H1 (cell line): ENCODE measurements around the gene ADAM19. TPM values are rescaled to one million over a fixed set of nuclear protein-coding genes. Genes with fewer than 3 reads are reported as not detected.

Experiments used
- CTCF ChIA-PET: fragments of 300-600 bp; sonication (Branson Sonifier 250); formaldehyde crosslinking; loops from one replicate; lab custom pipeline; 2021; ENCODE audit not compliant: partially characterized antibody; lab: Charles Lee
- POLR2A ChIA-PET: fragments of 300-600 bp; sonication (Branson Sonifier 250); formaldehyde crosslinking; loops from one replicate; lab custom pipeline; 2021; ENCODE audit warnings: inconsistent platforms; ENCODE audit not compliant: partially characterized antibody; lab: Charles Lee
- DNase-seq, 2 experiments: peaks; one replicate each; pipeline versions ENCODE4 v3.0.0 to v3.0.0-alpha.2; 2010 to 2022; ENCODE audit warnings: low spot score in 2 of 2, low read depth in 1 of 2, mixed read lengths in 1 of 2
- FAIRE-seq: peaks from 2 replicates; lab custom pipeline; 2011; peaks lifted over from hg19 to GRCh38; lab: Jason Lieb, UNC
- H2AFZ ChIP-seq: 2 replicates; pipeline ENCODE4 v1.8.1; 2012; ENCODE audit warnings: low read length, inconsistent platforms
- H2AK5ac ChIP-seq: 2 replicates; pipeline ENCODE4 v1.6.1; 2013; ENCODE audit warnings: low read depth, low read length
- H2BK120ac ChIP-seq: replicated peaks from 2 replicates; pipeline ENCODE3; 2013; ENCODE audit warnings: low read depth, low read length, inconsistent platforms
- H2BK12ac ChIP-seq: 2 replicates; pipeline ENCODE4 v1.6.1; 2013; ENCODE audit warnings: low read depth, low read length
- H2BK15ac ChIP-seq: 2 replicates; pipeline ENCODE4 v1.6.1; 2013; ENCODE audit warnings: low read length
- H2BK20ac ChIP-seq: 2 replicates; pipeline ENCODE4 v1.6.1; 2013; ENCODE audit warnings: low read length
- H2BK5ac ChIP-seq: 2 replicates; pipeline ENCODE4 v1.6.1; 2013; ENCODE audit warnings: low read depth, low read length
- H3K14ac ChIP-seq: 2 replicates; pipeline ENCODE4 v1.6.1; 2013; ENCODE audit warnings: inconsistent platforms; ENCODE audit not compliant: insufficient read length
- H3K18ac ChIP-seq: 2 replicates; pipeline ENCODE4 v1.6.1; 2013; ENCODE audit warnings: low read length; ENCODE audit errors: extremely low read depth
- H3K23ac ChIP-seq: 2 replicates; pipeline ENCODE4 v1.6.1; 2013; ENCODE audit warnings: inconsistent platforms; ENCODE audit not compliant: insufficient read length
- H3K23me2 ChIP-seq: 2 replicates; pipeline ENCODE4 v1.6.1; 2013; ENCODE audit warnings: low read depth, low read length
- H3K27ac ChIP-seq: 2 replicates; pipeline ENCODE4 v1.6.1; 2011; ENCODE audit warnings: low read depth, low read length, inconsistent platforms
- H3K27me3 ChIP-seq, 4 experiments: replicated peaks in 1 of 4; 1 replicate in 1 of 4; 2 replicates in 3 of 4; pipeline versions ENCODE4 v1.6.1 to v1.8.1; 2011 to 2013; ENCODE audit warnings: low read length in 3 of 4, mild to moderate bottlenecking in 3 of 4, inconsistent platforms in 2 of 4, mixed read lengths in 2 of 4, moderate library complexity in 1 of 4; ENCODE audit not compliant: control insufficient read depth in 3 of 4, insufficient read depth in 3 of 4; ENCODE audit errors: extremely low read depth in 1 of 4
- H3K36me3 ChIP-seq, 4 experiments: 2 replicates each; pipeline versions ENCODE4 v1.6.1 to v1.8.1; 2011 to 2013; ENCODE audit warnings: mild to moderate bottlenecking in 4 of 4, low read length in 3 of 4, moderate library complexity in 2 of 4, control low read depth in 1 of 4, inconsistent platforms in 1 of 4; ENCODE audit not compliant: insufficient read depth in 4 of 4, control insufficient read depth in 2 of 4
- H3K4ac ChIP-seq: replicated peaks from 2 replicates; pipeline ENCODE3; 2013; ENCODE audit warnings: low read length, low read depth, mixed read lengths, inconsistent platforms; ENCODE audit not compliant: insufficient read length
- H3K4me1 ChIP-seq, 4 experiments: replicated peaks in 1 of 4; 1 replicate in 1 of 4; 2 replicates in 3 of 4; pipeline versions ENCODE4 v1.6.1 to v1.8.1; 2011 to 2013; ENCODE audit warnings: low read length in 3 of 4, inconsistent platforms in 2 of 4, mixed read lengths in 1 of 4; ENCODE audit not compliant: insufficient read depth in 4 of 4, control insufficient read depth in 3 of 4
- H3K4me2 ChIP-seq, 2 experiments: 2 replicates each; pipeline versions ENCODE4 v1.6.1 to v1.8.1; 2011 to 2013; ENCODE audit warnings: low read depth in 2 of 2, low read length in 2 of 2, control low read depth in 1 of 2, inconsistent platforms in 1 of 2, mild to moderate bottlenecking in 1 of 2; ENCODE audit not compliant: insufficient read depth in 1 of 2
- H3K4me3 ChIP-seq, 4 experiments: fragments of 200-600, 300-600 bp in 1 of 4; sonication (generic), shearing (Covaris generic), sonication (Bioruptor Twin) in 1 of 4; 2 replicates each; pipeline versions ENCODE4 v1.5.1 to v1.8.1; 2011 to 2016; ENCODE audit warnings: low read length in 4 of 4, low read depth in 3 of 4, control low read depth in 2 of 4, inconsistent platforms in 2 of 4, mild to moderate bottlenecking in 2 of 4, mixed read lengths in 1 of 4, moderate library complexity in 1 of 4; ENCODE audit not compliant: insufficient read depth in 2 of 4; ENCODE audit errors: extremely low read depth in 1 of 4
- H3K56ac ChIP-seq: replicated peaks from 2 replicates; pipeline ENCODE3; 2013; ENCODE audit warnings: low read depth, mild to moderate bottlenecking, mixed read lengths, low read length, inconsistent platforms; ENCODE audit not compliant: insufficient read length
- H3K79me1 ChIP-seq: 2 replicates; pipeline ENCODE4 v1.6.1; 2013; ENCODE audit warnings: low read depth, low read length, control low read depth
- H3K79me2 ChIP-seq, 2 experiments: 2 replicates each; pipeline versions ENCODE4 v1.6.1 to v1.8.1; 2012 to 2013; ENCODE audit warnings: low read length in 2 of 2, mild to moderate bottlenecking in 2 of 2, inconsistent platforms in 1 of 2; ENCODE audit not compliant: insufficient read depth in 2 of 2, control insufficient read depth in 1 of 2
- H3K9ac ChIP-seq, 4 experiments: replicated peaks in 1 of 4; 1 replicate in 1 of 4; 2 replicates in 3 of 4; pipeline versions ENCODE4 v1.6.1 to v1.8.1; 2011 to 2013; ENCODE audit warnings: low read depth in 3 of 4, low read length in 3 of 4, control low read depth in 2 of 4, mild to moderate bottlenecking in 2 of 4, moderate library complexity in 2 of 4, inconsistent platforms in 1 of 4; ENCODE audit errors: extremely low read depth in 1 of 4
- H3K9me3 ChIP-seq, 2 experiments: 2 replicates each; pipeline versions ENCODE4 v1.6.1 to v1.8.1; 2012 to 2013; ENCODE audit warnings: mild to moderate bottlenecking in 2 of 2, moderate library complexity in 2 of 2, control low read depth in 1 of 2, inconsistent platforms in 1 of 2, low read depth in 1 of 2, low read length in 1 of 2, mixed read lengths in 1 of 2; ENCODE audit not compliant: insufficient read depth in 2 of 2
- H4K20me1 ChIP-seq, 2 experiments: replicated peaks in 1 of 2; 2 replicates each; pipeline versions ENCODE3 to v1.8.1; 2011 to 2013; ENCODE audit warnings: inconsistent platforms in 2 of 2, low read length in 2 of 2, mild to moderate bottlenecking in 1 of 2; ENCODE audit not compliant: insufficient read depth in 2 of 2, control insufficient read depth in 1 of 2
- H4K5ac ChIP-seq: 2 replicates; pipeline ENCODE4 v1.6.1; 2013; ENCODE audit warnings: low read length, low read depth, mixed read lengths, inconsistent platforms; ENCODE audit not compliant: insufficient read length
- H4K8ac ChIP-seq: 2 replicates; pipeline ENCODE4 v1.8.0; 2013; ENCODE audit warnings: mild to moderate bottlenecking, moderate library complexity, low read length, inconsistent platforms; ENCODE audit not compliant: insufficient read depth; ENCODE audit errors: extremely low read depth
- H4K91ac ChIP-seq: replicated peaks from 2 replicates; pipeline ENCODE3; 2013; ENCODE audit warnings: low read length, mixed read lengths, inconsistent platforms; ENCODE audit not compliant: insufficient read length
- ASH2L ChIP-seq: fragments of 200-600, 300-600 bp; sonication (generic); IDR thresholded peaks from one replicate; pipeline ENCODE4 v1.7.1; 2017; ENCODE audit warnings: low read length
- ATF3 ChIP-seq: IDR thresholded peaks from 2 replicates; pipeline ENCODE4 v1.6.1; 2011; ENCODE audit warnings: low read depth, mild to moderate bottlenecking, low read length; ENCODE audit not compliant: insufficient read depth
- BRCA1 ChIP-seq: IDR thresholded peaks from 2 replicates; pipeline ENCODE4 v1.6.1; 2012; ENCODE audit warnings: low read depth, low read length, improper control_type of control experiment
- FOSL1 ChIP-seq: IDR thresholded peaks from 2 replicates; pipeline ENCODE4 v1.6.1; 2011; ENCODE audit warnings: mild to moderate bottlenecking, low read depth, low read length, moderate library complexity; ENCODE audit not compliant: insufficient read depth
- MAX ChIP-seq: IDR thresholded peaks from 2 replicates; pipeline ENCODE4 v1.6.1; 2012; ENCODE audit warnings: inconsistent platforms
- SP2 ChIP-seq: IDR thresholded peaks from 2 replicates; pipeline ENCODE4 v1.6.1; 2012; ENCODE audit warnings: mild to moderate bottlenecking, low read length, inconsistent platforms
- YY1 ChIP-seq: IDR thresholded peaks from 2 replicates; pipeline ENCODE4 v1.6.1; 2011; ENCODE audit warnings: low read depth, mild to moderate bottlenecking, low read length
- WGBS, 2 experiments: shearing (Covaris generic) in 1 of 2; methylation state at CpG; one replicate each; pipeline versions ENCODE4 v1.1.6 to v1.1.7; 2013 to 2015; ENCODE audit warnings: low lambda C conversion rate in 2 of 2, mixed read lengths in 2 of 2, inconsistent platforms in 1 of 2, low coverage in 1 of 2, missing lambda C conversion rate in 1 of 2; ENCODE audit not compliant: insufficient replicate concordance in 2 of 2, insufficient coverage in 1 of 2, insufficient read length in 1 of 2; ENCODE audit errors: extremely low coverage in 1 of 2, missing lambda C conversion rate in 1 of 2; 5-methylcytosine and 5-hydroxymethylcytosine counted together
- polyA plus RNA-seq, 7 experiments: library from polyadenylated mRNA; depleted of rRNA in 3 of 7; stranded (reverse) in 5 of 7; unstranded in 2 of 7; fragments of >200 nt in 5 of 7; fragments of 200-250 nt in 2 of 7; gene quantifications; 1 replicate in 5 of 7; 2 replicates in 1 of 7; 4 replicates in 1 of 7; pipeline versions ENCODE4 v1.2.1 to v1.2.3, GENCODE V29; 2011 to 2013; ENCODE audit warnings: missing spikeins in 2 of 7, mixed read lengths in 2 of 7
- total RNA-seq: library from RNA; stranded (reverse); fragmentation: NEBNext Ultra II Directional; extraction: Animal tissue kit (Norgen Biotek cat#: 25700); gene quantifications from 2 replicates; pipeline ENCODE4 v1.2.1, GENCODE V29; 2021

ADAM19 gene
- total and polyA plus RNA-seq, 2 of the 8 experiments (the other 6 are each of a cell fraction or from before 2014, with no cell fraction given), result 6.5 to 22.7 TPM

GRCh38 chr5:157538311-157538710, 37.3 kb downstream of the ADAM19 start:
- no peak overlapping the region for H3K18ac ChIP-seq
- H2BK15ac ChIP-seq, result no peak overlapping the region
- no peak overlapping the region for H3K14ac ChIP-seq
- no peak overlapping the region for H3K23ac ChIP-seq
- no peak overlapping the region for H2AFZ ChIP-seq
- no peak overlapping the region for H4K8ac ChIP-seq
- DNase-seq (no peak), FAIRE-seq (no peak)
- H2BK120ac ChIP-seq, result no peak overlapping the region
- H3K27ac ChIP-seq, result no peak overlapping the region
- no peaks in the 10 kb centered on the region for H3K36me3 ChIP-seq
- no peaks in the 10 kb centered on the region for H3K27me3 ChIP-seq
- no peak overlapping the region for H3K9ac ChIP-seq
- CTCF ChIA-PET, result interaction anchor here (0.7 kb wide), 1 partner anchor 201 kb away, joined by 3 read pairs; no protein-coding TSS in a partner anchor
- H3K4me3 ChIP-seq, result no peak overlapping the region
- no peak overlapping the region for H2BK12ac ChIP-seq
- no peak overlapping the region for H3K4me2 ChIP-seq
- no peaks in the 10 kb centered on the region; the same call in 1 of the 2 replicates for H3K79me1 ChIP-seq
- H2AK5ac ChIP-seq, result no peak overlapping the region
- H3K4me1 ChIP-seq, result peaks cover 0 to 7% (median 1%) of the 10 kb centered on the region in 4 experiments; a peak in 4 of 7 replicates
- no peaks in the 10 kb centered on the region for H4K20me1 ChIP-seq
- H3K9me3 ChIP-seq, result no peaks in the 10 kb centered on the region
- H3K56ac ChIP-seq, result no peak overlapping the region
- no peak overlapping the region for H2BK20ac ChIP-seq
- H3K79me2 ChIP-seq, result no peaks in the 10 kb centered on the region
- H3K4ac ChIP-seq, result no peak overlapping the region
- POLR2A ChIA-PET, result no interaction called here
- H4K91ac ChIP-seq, result no peak overlapping the region
- H3K23me2 ChIP-seq, result no peaks in the 10 kb centered on the region
- no peak overlapping the region for H4K5ac ChIP-seq
- no peak overlapping the region for H2BK5ac ChIP-seq
- TF ChIP-seq SP2 (no peak), YY1 (no peak), ASH2L (no peak), FOSL1 (no peak), BRCA1 (no peak), ATF3 (no peak), MAX (no peak)
- TF ChIP-seq, all 59 proteins: peak for 0
- 92% methylated on average over 6 of the region's 6 CpGs; no CpG with 5 or more reads in 1 of the 2 experiments for whole genome bisulfite sequencing, 2 experiments
